AG10803 (cell line): ENCODE measurements around the gene BAIAP2L1.

ENCODE experiments used
- DNase-seq: peaks from one replicate; pipeline ENCODE4 v3.0.0; 2010; ENCODE audit warnings: low read depth
- H3K4me3 ChIP-seq: 2 replicates; pipeline ENCODE4 v1.5.1; 2011; ENCODE audit warnings: mild to moderate bottlenecking, low read length, control low read depth
- CTCF ChIP-seq: conservative IDR thresholded peaks from 2 replicates; pipeline ENCODE4 v1.5.1; 2011; ENCODE audit warnings: mild to moderate bottlenecking, low read length, control low read depth, inconsistent platforms

The BAIAP2L1 gene

GRCh38 chr7:98329100-98329790, 71.6 kb downstream of the BAIAP2L1 start:
- no peak for DNase-seq
- TF ChIP-seq CTCF = no peak
- H3K4me3 ChIP-seq = no peak overlapping the region

- no peak for DNase-seq
- H3K4me3 ChIP-seq = no peak overlapping the region
- no peak for TF ChIP-seq CTCF
Observed at GRCh38 chr7:98324782-98325181, 76.1 kb downstream of the BAIAP2L1 start.

GRCh38 chr7:98323597-98324322, 77.1 kb downstream of the BAIAP2L1 start:
- peak overlapping the region; percentile 24; the same call in 1 of the 2 replicates for H3K4me3 ChIP-seq
- DNase-seq = peak; percentile 35
- no peak for TF ChIP-seq CTCF

GRCh38 chr7:98322331-98323270, 78.3 kb downstream of the BAIAP2L1 start:
- no peak for DNase-seq
- H3K4me3 ChIP-seq = no peak overlapping the region
- no peak for TF ChIP-seq CTCF

- no peak for TF ChIP-seq CTCF
- no peak for DNase-seq
- no peak overlapping the region for H3K4me3 ChIP-seq
Observed at GRCh38 chr7:98321301-98321700, 79.6 kb downstream of the BAIAP2L1 start.

GRCh38 chr7:98319176-98319575, 81.7 kb downstream of the BAIAP2L1 start:
- no peak overlapping the region for H3K4me3 ChIP-seq
- no peak for TF ChIP-seq CTCF
- DNase-seq = no peak
